HG02943 (cell line): Measurements from ENCODE around the gene DCAF4L1.

Experiments used
- ATAC-seq: cut with Tn5 transposase; IDR thresholded peaks from one replicate; pipeline ENCODE4 v1.9.1; 2021; ENCODE audit warnings: mild to moderate bottlenecking, low read depth, moderate library complexity; ENCODE audit not compliant: unreplicated experiment

The DCAF4L1 gene, protein sequence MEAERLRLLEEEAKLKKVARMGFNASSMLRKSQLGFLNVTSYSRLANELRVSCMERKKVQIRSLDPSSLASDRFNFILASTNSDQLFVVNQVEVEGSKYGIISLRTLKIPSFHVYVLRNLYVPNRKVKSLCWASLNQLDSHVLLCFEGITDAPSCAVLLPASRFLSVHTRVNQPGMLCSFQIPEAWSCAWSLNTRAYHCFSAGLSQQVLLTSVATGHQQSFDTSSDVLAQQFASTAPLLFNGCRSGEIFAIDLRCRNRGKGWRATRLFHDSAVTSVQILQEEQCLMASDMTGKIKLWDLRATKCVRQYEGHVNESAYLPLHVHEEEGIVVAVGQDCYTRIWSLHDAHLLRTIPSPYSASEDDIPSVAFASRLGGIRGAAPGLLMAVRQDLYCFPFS

GRCh38 chr4:41981456-41981855, at the start of gene DCAF4L1:
DCAF4L1 (plus strand) TSS chr4:41981756; CDS start chr4:41981793, 37 bp downstream.
- ATAC-seq: no peak

DNA sequence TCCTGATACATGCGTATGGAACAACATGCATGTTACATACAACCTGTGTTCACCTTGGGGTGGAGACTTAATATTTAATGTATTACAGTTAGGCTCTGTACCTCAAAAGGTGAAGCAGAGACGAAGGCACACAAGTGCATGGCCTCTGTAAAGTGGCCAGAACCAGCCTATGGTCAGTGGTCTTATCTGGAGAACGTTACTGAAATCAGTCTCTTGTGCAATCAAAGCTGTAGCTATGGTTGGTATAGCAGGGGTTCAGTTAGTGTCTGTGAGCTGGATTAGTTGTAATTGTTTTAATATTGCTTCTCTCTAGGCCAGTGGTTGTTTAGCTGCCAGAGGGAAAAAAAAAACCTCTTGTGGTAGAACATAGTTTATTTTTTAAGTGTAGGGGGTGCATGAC, 48.6 kb upstream of the DCAF4L1 start:
- no peak for ATAC-seq

DNA sequence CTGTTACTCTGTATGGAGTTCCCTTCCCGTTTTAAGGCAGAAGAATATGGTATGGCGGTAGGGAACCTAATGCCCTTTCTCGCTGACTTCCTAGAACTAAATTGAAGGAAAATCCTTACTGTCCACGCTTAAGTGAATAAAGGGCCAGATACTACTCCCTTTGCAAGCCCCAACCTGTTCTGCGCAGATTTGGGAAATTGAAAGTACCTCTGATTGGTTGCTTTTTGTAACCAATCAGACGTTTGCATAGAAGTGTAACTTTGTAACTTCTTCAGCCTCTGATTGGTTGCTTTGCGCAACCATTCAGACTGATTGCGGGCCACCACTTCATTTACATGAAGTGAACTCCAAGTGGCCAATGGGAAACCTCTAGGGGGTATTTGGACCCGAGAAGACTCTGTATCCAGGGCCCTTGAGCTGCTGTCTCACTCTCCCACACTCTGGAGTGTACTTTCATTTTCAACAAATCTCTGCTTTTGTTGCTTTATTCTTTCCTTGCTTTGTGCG, 47.5 kb upstream of the DCAF4L1 start:
- no peak for ATAC-seq

DNA sequence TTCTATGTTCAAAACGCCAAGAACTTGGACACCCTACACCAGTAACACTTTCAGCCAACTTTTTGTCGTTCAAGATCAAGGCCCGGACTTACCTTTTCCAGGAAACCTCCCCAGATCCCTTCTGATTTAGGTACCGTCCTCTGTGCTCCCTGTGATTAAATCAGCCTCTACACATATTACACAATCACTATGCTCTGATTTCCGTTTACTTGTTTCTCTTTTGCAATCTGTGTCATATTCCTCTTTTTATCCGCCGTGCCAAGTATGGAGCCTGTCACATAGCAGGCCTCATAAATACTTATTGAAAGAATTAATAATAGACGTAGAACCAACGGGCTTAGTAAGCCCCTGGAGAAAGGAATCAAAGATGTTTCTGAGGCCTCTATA, 47.0 kb upstream of the DCAF4L1 start:
- ATAC-seq: no peak

DNA sequence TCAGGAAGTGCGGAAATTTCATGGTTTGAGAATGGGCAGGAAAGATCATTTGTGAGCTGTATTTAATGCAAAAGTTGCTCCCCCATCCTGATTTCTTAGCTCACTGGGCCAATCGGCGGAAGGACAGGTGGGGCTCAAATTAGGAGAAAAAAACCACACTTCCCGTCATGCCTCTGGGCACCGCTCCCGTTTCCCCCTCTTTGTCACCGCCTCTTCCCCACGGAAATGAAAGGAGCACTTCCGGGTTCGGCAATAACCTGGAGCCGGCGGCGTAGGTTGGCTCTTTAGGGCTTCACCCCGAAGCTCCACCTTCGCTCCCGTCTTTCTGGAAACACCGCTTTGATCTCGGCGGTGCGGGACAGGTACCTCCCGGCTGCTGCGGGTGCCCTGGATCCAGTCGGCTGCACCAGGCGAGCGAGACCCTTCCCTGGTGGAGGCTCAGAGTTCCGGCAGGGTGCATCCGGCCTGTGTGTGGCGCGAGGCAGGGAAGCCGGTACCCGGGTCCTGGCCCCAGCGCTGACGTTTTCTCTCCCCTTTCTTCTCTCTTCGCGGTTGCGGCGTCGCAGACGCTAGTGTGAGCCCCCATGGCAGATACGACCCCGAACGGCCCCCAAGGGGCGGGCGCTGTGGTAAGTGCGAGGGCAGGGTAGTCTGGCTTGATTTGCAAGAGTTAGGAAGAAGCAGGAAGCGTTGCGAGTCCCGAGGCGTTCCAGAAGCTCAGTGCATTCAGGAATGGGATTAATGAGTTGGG, 46.5 kb upstream of the DCAF4L1 start, which contains the start of gene TMEM33:
Gene TMEM33, plus strand, starts transcription at position 529 of the 751 bp plus-strand sequence. Its CDS starts 56 bp downstream, at position 585.
- peak; percentile 89 for ATAC-seq

DNA sequence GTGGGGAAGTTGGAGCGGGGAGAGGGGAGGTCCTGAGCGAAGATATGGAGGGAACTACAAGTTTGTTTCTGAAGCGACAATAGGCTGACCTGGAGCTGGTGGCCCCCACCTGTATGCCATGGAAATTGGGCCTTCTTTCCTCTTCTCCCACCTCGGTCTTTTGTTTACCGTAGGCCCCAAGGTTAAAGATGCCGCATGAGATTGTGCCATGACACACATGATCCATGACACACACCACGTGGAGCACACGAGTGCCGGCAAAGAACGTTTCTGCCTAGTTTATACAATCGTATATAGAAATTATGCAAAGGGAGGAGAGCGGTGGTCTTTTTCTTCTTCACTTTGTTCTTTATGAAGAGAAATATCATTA, 45.9 kb upstream of the DCAF4L1 start:
- ATAC-seq: peak; percentile 9

- ATAC-seq: no peak
These were observed 42.4 kb upstream of the DCAF4L1 start for GRCh38 chr4:41939016-41939626.

DNA sequence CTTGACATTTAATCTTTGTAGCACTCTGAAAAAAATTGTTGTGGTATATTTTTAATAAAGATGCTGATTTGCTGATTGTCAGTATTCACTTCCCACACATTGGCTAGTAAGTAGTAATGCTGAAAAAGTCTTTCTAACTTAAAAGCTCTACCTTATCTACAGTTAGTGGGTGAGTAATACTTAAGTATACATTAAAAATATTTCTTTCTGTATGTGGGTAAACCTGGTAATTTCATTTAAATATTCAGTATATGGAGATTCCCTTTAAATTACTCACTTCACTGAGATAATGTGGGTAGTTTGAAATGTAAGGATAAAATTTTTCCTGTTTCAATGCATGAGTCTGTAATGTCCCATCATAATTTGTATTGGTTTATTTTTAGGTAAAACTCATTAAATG, 40.7 kb upstream of the DCAF4L1 start:
- ATAC-seq: no peak

- ATAC-seq: no peak
These were observed 38.0 kb upstream of the DCAF4L1 start for GRCh38 chr4:41943506-41943905.

DNA sequence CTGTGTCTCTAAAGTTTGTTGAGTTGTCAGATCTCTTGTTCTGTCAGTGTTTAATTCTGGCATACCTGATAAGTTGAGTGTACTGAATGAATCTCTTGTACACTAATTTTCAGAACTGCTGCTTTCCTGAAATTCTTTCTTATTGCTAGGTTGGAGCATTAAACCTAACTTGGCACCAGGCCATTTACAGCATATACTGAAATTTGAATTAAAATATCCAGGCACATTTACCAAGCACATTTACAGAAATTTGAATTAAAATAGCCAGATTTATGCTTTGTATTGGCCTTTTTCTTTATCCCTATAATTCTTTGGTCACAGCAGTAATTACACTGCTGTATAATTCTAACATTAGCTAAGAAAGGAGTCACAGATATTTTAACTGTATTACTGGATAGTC, 37.5 kb upstream of the DCAF4L1 start:
- ATAC-seq: no peak

- ATAC-seq: no peak
These were observed 32.0 kb upstream of the DCAF4L1 start for GRCh38 chr4:41949531-41949930.

DNA sequence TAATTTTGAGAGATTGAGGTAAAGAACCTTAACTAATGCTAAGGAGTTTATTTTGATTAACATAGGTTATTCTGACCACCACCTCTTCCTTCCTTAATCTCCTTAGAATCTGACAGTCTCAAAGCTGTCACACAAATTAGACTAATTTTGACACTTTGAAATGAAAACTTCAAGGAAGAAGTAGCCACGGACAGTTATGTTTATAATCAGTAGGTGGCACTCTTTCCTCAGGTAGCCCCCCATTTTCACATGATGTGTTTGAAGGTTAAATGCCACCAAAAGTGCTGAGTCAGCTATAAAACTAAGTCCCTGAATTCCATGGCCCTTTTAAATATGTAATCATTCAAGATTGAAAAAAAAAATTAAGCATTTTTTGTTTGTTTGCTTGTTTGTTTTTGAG, 23.9 kb upstream of the DCAF4L1 start:
- ATAC-seq: no peak

GRCh38 chr4:41963105-41963504, 18.5 kb upstream of the DCAF4L1 start:
- no peak for ATAC-seq

GRCh38 chr4:41964401-41964800, 17.2 kb upstream of the DCAF4L1 start:
- ATAC-seq: no peak

GRCh38 chr4:41967392-41967791, 14.2 kb upstream of the DCAF4L1 start:
- no peak for ATAC-seq

GRCh38 chr4:41969671-41970070, 11.9 kb upstream of the DCAF4L1 start:
- ATAC-seq: no peak

- ATAC-seq: no peak
These were observed 6.2 kb upstream of the DCAF4L1 start for GRCh38 chr4:41975341-41975740.

DNA sequence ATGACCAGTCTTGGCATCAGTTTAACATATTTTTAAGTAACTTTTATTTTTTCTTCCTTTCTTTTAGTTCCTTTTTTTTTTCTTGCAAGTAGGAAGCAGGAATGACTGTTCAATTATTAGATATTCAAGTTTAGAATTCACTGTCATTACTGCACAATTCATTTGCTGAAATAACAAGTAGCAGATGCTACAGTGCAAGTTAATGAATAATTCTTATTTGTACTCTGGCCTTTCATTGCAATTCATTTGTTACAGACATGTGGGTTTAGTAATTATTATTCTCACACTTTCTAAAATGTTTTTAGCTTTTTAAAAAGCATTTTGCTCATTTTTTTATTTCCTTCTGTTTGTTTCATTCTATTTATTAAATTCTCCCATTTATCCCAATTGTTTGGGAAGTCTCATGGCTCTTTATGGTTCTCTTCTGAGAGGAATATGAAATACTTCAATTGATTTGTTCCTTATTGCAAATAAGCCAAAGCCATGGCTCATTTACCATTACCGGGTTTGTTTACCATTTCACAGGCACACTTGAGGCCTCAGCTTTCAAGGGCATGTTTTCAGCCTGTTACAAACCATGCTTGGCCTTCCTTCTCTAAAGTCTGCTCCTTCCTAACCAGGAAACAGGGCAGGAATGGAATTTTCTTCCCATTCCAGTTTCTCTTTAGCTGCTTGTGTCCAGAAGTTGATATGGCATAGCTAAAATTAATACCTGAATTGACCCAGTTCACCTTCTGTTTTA, 4.6 kb upstream of the DCAF4L1 start:
- no peak for ATAC-seq

GRCh38 chr4:41977709-41978108, 3.8 kb upstream of the DCAF4L1 start:
- ATAC-seq: no peak

- no peak for ATAC-seq
These were observed 1.2 kb downstream of the DCAF4L1 start for GRCh38 chr4:41982716-41983115.
